WTC11 (cell line): ENCODE measurements around the gene OR6K3. TPM values are rescaled to one million over a fixed set of nuclear protein-coding genes. Genes with fewer than 3 reads are reported as not detected.

ENCODE experiments used
- ATAC-seq: fragments of 200-7000 bp; cut with Tn5 transposase; 2 replicates; pipeline ENCODE4 v1.10.0; 2021; ENCODE audit warnings: mild to moderate bottlenecking, moderate library complexity
- CTCF ChIA-PET: fragments of 300-600 bp; sonication (Branson Sonifier 250); formaldehyde crosslinking; loops from one replicate; lab custom pipeline; 2021; ENCODE audit warnings: antibody characterized with exemption; lab: Charles Lee
- POLR2A ChIA-PET: fragments of 350-600 bp; sonication (Branson Sonifier 250); formaldehyde crosslinking; loops from one replicate; lab custom pipeline; 2021; ENCODE audit warnings: antibody characterized with exemption; lab: Charles Lee
- DNase-seq: peaks from one replicate; pipeline ENCODE4 v3.0.0; 2021; ENCODE audit warnings: low spot score
- H3K27ac Mint-ChIP-seq: 2 replicates; pipeline ENCODE4 v1.8.0; 2021; ENCODE audit warnings: mixed read lengths
- H3K27me3 Mint-ChIP-seq: 2 replicates; pipeline ENCODE4 v1.8.0; 2021; ENCODE audit warnings: low read depth, mild to moderate bottlenecking, moderate library complexity, mixed read lengths
- H3K36me3 Mint-ChIP-seq: 2 replicates; pipeline ENCODE4 v1.8.0; 2021; ENCODE audit warnings: mixed read lengths
- H3K4me1 Mint-ChIP-seq: 2 replicates; pipeline ENCODE4 v1.8.0; 2022; ENCODE audit warnings: mixed read lengths
- H3K4me3 Mint-ChIP-seq: 2 replicates; pipeline ENCODE4 v1.8.0; 2021; ENCODE audit warnings: mild to moderate bottlenecking, moderate library complexity, mixed read lengths
- H3K9me3 Mint-ChIP-seq: 2 replicates; pipeline ENCODE4 v1.8.0; 2021; ENCODE audit warnings: mixed read lengths
- CREM ChIP-seq: sonication (generic); formaldehyde crosslinking; IDR thresholded peaks from 2 replicates; pipeline ENCODE4 v1.8.1; 2022; ENCODE audit warnings: mild to moderate bottlenecking, missing genetic modification reagents, moderate library complexity
- ESRRA ChIP-seq: sonication (generic); formaldehyde crosslinking; IDR thresholded peaks from 2 replicates; pipeline ENCODE4 v1.8.1; 2022; ENCODE audit warnings: mild to moderate bottlenecking, missing genetic modification reagents, borderline replicate concordance
- FOXJ3 ChIP-seq: sonication (generic); formaldehyde crosslinking; IDR thresholded peaks from 2 replicates; pipeline ENCODE4 v1.9.0; 2021; ENCODE audit warnings: missing genetic modification reagents, mild to moderate bottlenecking, borderline replicate concordance
- GTF2I ChIP-seq: fragments of 250-450 bp; sonication (Bioruptor Pico); conservative IDR thresholded peaks from 2 replicates; pipeline ENCODE4 v1.4.0; 2021; ENCODE audit warnings: mild to moderate bottlenecking
- HMGA2 ChIP-seq: fragments of 250-450 bp; sonication (Bioruptor Pico); IDR thresholded peaks from 2 replicates; pipeline ENCODE4 v1.4.0; 2021; ENCODE audit warnings: mild to moderate bottlenecking, moderate library complexity
- PRRX2 ChIP-seq: fragments of 250-450 bp; sonication (Bioruptor Pico); IDR thresholded peaks from 2 replicates; pipeline ENCODE4 v1.8.0; 2021; ENCODE audit warnings: mild to moderate bottlenecking
- SMAD4 ChIP-seq: sonication (generic); formaldehyde crosslinking; IDR thresholded peaks from 2 replicates; pipeline ENCODE4 v1.8.0; 2022; ENCODE audit warnings: mild to moderate bottlenecking, missing genetic modification reagents
- ZNF121 ChIP-seq: sonication (generic); formaldehyde crosslinking; IDR thresholded peaks from 2 replicates; pipeline ENCODE4 v1.8.0; 2023; ENCODE audit warnings: missing genetic modification reagents
- ZNF219 ChIP-seq: sonication (generic); formaldehyde crosslinking; IDR thresholded peaks from 2 replicates; pipeline ENCODE4 v1.8.0; 2023; ENCODE audit warnings: missing genetic modification reagents, mild to moderate bottlenecking, borderline replicate concordance
- total RNA-seq: library from RNA; stranded (reverse); gene quantifications from 3 replicates; pipeline ENCODE4 v1.2.3, GENCODE V29; 2021
- TF ChIP-seq, protein P1 (sequence below): sonication (generic); formaldehyde crosslinking; IDR thresholded peaks from 2 replicates; pipeline ENCODE4 v1.8.0; 2022; ENCODE audit warnings: mild to moderate bottlenecking, missing genetic modification reagents
- TF ChIP-seq, protein P2 (sequence below): sonication (generic); formaldehyde crosslinking; IDR thresholded peaks from 2 replicates; pipeline ENCODE4 v1.8.0; 2023; ENCODE audit warnings: missing genetic modification reagents
- TF ChIP-seq, protein P3 (sequence below): sonication (generic); formaldehyde crosslinking; IDR thresholded peaks from 2 replicates; pipeline ENCODE4 v1.8.1; 2023; ENCODE audit warnings: mild to moderate bottlenecking, missing genetic modification reagents, borderline replicate concordance
- TF ChIP-seq, protein P4 (sequence below): sonication (generic); formaldehyde crosslinking; IDR thresholded peaks from 2 replicates; pipeline ENCODE4 v1.8.1; 2023; ENCODE audit warnings: mild to moderate bottlenecking, missing genetic modification reagents
- TF ChIP-seq, protein P5 (sequence below): sonication (generic); formaldehyde crosslinking; IDR thresholded peaks from 2 replicates; pipeline ENCODE4 v1.8.1; 2023; ENCODE audit warnings: mild to moderate bottlenecking, missing genetic modification reagents, moderate library complexity
- TF ChIP-seq, protein P6 (sequence below): sonication (generic); formaldehyde crosslinking; IDR thresholded peaks from 2 replicates; pipeline ENCODE4 v1.8.0; 2023; ENCODE audit warnings: missing genetic modification reagents, mild to moderate bottlenecking, borderline replicate concordance
- TF ChIP-seq, protein P7 (sequence below): sonication (generic); formaldehyde crosslinking; IDR thresholded peaks from 2 replicates; pipeline ENCODE4 v1.8.1; 2023; ENCODE audit warnings: mild to moderate bottlenecking, moderate library complexity, missing genetic modification reagents
- TF ChIP-seq, protein P8 (sequence below): sonication (generic); formaldehyde crosslinking; IDR thresholded peaks from 2 replicates; pipeline ENCODE4 v1.8.0; 2022; ENCODE audit warnings: mild to moderate bottlenecking, missing genetic modification reagents
- TF ChIP-seq, protein P9 (sequence below): fragments of 250-450 bp; sonication (Bioruptor Pico); IDR thresholded peaks from 2 replicates; pipeline ENCODE4 v1.8.0; 2021; ENCODE audit warnings: mild to moderate bottlenecking
- TF ChIP-seq, protein P10 (sequence below): sonication (generic); formaldehyde crosslinking; IDR thresholded peaks from 2 replicates; pipeline ENCODE4 v1.8.1; 2022; ENCODE audit warnings: mild to moderate bottlenecking, missing genetic modification reagents, moderate library complexity, borderline replicate concordance

Gene OR6K3
- total RNA-seq, 1 experiment from 2014 or later = not detected

DNA sequence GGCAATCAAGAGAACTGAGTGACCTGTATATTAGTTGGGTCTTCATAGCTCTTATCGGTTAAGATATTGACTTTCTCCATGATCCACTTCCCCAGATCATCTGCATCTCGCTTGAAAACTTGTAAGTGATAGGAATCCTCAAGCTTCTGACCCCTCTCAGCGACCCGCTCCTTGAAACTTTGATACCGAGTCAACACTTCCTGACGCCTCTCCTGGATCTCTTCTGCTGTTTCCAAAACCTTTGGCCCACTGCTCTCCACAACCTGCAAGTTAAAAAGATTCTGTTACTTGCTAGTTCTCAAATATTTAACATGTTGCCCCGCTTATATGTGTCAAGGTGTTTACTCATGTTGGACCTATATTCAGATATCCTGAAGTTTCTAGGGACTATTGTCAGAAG, 35.4 kb downstream of the OR6K3 start:
- Mint-ChIP-seq H3K9me3 (peaks cover 5% of the 10 kb centered on the region), H3K36me3 (no peaks in the 10 kb centered on the region), H3K27ac (no peak overlapping the region), H3K4me1 (no peaks in the 10 kb centered on the region), H3K4me3 (no peak overlapping the region), H3K27me3 (no peaks in the 10 kb centered on the region)
- no peak for TF ChIP-seq ZNF219 (CRISPR knock-in tag)
- no peak for TF ChIP-seq HMGA2 (CRISPR knock-in tag)
- TF ChIP-seq, protein P1, sequence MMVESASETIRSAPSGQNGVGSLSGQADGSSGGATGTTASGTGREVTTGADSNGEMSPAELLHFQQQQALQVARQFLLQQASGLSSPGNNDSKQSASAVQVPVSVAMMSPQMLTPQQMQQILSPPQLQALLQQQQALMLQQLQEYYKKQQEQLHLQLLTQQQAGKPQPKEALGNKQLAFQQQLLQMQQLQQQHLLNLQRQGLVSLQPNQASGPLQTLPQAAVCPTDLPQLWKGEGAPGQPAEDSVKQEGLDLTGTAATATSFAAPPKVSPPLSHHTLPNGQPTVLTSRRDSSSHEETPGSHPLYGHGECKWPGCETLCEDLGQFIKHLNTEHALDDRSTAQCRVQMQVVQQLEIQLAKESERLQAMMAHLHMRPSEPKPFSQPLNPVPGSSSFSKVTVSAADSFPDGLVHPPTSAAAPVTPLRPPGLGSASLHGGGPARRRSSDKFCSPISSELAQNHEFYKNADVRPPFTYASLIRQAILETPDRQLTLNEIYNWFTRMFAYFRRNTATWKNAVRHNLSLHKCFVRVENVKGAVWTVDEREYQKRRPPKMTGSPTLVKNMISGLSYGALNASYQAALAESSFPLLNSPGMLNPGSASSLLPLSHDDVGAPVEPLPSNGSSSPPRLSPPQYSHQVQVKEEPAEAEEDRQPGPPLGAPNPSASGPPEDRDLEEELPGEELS (CRISPR knock-in tag) = no peak
- TF ChIP-seq, protein P2, sequence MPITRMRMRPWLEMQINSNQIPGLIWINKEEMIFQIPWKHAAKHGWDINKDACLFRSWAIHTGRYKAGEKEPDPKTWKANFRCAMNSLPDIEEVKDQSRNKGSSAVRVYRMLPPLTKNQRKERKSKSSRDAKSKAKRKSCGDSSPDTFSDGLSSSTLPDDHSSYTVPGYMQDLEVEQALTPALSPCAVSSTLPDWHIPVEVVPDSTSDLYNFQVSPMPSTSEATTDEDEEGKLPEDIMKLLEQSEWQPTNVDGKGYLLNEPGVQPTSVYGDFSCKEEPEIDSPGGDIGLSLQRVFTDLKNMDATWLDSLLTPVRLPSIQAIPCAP = no peak
- TF ChIP-seq GTF2I (CRISPR knock-in tag) = no peak
- TF ChIP-seq, protein P3, sequence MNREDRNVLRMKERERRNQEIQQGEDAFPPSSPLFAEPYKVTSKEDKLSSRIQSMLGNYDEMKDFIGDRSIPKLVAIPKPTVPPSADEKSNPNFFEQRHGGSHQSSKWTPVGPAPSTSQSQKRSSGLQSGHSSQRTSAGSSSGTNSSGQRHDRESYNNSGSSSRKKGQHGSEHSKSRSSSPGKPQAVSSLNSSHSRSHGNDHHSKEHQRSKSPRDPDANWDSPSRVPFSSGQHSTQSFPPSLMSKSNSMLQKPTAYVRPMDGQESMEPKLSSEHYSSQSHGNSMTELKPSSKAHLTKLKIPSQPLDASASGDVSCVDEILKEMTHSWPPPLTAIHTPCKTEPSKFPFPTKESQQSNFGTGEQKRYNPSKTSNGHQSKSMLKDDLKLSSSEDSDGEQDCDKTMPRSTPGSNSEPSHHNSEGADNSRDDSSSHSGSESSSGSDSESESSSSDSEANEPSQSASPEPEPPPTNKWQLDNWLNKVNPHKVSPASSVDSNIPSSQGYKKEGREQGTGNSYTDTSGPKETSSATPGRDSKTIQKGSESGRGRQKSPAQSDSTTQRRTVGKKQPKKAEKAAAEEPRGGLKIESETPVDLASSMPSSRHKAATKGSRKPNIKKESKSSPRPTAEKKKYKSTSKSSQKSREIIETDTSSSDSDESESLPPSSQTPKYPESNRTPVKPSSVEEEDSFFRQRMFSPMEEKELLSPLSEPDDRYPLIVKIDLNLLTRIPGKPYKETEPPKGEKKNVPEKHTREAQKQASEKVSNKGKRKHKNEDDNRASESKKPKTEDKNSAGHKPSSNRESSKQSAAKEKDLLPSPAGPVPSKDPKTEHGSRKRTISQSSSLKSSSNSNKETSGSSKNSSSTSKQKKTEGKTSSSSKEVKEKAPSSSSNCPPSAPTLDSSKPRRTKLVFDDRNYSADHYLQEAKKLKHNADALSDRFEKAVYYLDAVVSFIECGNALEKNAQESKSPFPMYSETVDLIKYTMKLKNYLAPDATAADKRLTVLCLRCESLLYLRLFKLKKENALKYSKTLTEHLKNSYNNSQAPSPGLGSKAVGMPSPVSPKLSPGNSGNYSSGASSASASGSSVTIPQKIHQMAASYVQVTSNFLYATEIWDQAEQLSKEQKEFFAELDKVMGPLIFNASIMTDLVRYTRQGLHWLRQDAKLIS = no peak
- no peak for TF ChIP-seq ESRRA
- TF ChIP-seq, protein P4, sequence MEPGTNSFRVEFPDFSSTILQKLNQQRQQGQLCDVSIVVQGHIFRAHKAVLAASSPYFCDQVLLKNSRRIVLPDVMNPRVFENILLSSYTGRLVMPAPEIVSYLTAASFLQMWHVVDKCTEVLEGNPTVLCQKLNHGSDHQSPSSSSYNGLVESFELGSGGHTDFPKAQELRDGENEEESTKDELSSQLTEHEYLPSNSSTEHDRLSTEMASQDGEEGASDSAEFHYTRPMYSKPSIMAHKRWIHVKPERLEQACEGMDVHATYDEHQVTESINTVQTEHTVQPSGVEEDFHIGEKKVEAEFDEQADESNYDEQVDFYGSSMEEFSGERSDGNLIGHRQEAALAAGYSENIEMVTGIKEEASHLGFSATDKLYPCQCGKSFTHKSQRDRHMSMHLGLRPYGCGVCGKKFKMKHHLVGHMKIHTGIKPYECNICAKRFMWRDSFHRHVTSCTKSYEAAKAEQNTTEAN (CRISPR knock-in tag) = no peak
- TF ChIP-seq, protein P5, sequence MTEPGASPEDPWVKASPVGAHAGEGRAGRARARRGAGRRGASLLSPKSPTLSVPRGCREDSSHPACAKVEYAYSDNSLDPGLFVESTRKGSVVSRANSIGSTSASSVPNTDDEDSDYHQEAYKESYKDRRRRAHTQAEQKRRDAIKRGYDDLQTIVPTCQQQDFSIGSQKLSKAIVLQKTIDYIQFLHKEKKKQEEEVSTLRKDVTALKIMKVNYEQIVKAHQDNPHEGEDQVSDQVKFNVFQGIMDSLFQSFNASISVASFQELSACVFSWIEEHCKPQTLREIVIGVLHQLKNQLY (CRISPR knock-in tag) = no peak
- TF ChIP-seq SMAD4 (CRISPR knock-in tag) = no peak
- TF ChIP-seq FOXJ3 (CRISPR knock-in tag) = no peak
- TF ChIP-seq, protein P6, sequence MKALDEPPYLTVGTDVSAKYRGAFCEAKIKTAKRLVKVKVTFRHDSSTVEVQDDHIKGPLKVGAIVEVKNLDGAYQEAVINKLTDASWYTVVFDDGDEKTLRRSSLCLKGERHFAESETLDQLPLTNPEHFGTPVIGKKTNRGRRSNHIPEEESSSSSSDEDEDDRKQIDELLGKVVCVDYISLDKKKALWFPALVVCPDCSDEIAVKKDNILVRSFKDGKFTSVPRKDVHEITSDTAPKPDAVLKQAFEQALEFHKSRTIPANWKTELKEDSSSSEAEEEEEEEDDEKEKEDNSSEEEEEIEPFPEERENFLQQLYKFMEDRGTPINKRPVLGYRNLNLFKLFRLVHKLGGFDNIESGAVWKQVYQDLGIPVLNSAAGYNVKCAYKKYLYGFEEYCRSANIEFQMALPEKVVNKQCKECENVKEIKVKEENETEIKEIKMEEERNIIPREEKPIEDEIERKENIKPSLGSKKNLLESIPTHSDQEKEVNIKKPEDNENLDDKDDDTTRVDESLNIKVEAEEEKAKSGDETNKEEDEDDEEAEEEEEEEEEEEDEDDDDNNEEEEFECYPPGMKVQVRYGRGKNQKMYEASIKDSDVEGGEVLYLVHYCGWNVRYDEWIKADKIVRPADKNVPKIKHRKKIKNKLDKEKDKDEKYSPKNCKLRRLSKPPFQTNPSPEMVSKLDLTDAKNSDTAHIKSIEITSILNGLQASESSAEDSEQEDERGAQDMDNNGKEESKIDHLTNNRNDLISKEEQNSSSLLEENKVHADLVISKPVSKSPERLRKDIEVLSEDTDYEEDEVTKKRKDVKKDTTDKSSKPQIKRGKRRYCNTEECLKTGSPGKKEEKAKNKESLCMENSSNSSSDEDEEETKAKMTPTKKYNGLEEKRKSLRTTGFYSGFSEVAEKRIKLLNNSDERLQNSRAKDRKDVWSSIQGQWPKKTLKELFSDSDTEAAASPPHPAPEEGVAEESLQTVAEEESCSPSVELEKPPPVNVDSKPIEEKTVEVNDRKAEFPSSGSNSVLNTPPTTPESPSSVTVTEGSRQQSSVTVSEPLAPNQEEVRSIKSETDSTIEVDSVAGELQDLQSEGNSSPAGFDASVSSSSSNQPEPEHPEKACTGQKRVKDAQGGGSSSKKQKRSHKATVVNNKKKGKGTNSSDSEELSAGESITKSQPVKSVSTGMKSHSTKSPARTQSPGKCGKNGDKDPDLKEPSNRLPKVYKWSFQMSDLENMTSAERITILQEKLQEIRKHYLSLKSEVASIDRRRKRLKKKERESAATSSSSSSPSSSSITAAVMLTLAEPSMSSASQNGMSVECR (CRISPR knock-in tag) = no peak
- TF ChIP-seq, protein P7, sequence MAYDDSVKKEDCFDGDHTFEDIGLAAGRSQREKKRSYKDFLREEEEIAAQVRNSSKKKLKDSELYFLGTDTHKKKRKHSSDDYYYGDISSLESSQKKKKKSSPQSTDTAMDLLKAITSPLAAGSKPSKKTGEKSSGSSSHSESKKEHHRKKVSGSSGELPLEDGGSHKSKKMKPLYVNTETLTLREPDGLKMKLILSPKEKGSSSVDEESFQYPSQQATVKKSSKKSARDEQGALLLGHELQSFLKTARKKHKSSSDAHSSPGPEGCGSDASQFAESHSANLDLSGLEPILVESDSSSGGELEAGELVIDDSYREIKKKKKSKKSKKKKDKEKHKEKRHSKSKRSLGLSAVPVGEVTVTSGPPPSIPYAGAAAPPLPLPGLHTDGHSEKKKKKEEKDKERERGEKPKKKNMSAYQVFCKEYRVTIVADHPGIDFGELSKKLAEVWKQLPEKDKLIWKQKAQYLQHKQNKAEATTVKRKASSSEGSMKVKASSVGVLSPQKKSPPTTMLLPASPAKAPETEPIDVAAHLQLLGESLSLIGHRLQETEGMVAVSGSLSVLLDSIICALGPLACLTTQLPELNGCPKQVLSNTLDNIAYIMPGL (CRISPR knock-in tag) = no peak
- TF ChIP-seq CREM = no peak
- TF ChIP-seq, protein P8, sequence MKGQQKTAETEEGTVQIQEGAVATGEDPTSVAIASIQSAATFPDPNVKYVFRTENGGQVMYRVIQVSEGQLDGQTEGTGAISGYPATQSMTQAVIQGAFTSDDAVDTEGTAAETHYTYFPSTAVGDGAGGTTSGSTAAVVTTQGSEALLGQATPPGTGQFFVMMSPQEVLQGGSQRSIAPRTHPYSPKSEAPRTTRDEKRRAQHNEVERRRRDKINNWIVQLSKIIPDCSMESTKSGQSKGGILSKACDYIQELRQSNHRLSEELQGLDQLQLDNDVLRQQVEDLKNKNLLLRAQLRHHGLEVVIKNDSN = no peak
- TF ChIP-seq, protein P9, sequence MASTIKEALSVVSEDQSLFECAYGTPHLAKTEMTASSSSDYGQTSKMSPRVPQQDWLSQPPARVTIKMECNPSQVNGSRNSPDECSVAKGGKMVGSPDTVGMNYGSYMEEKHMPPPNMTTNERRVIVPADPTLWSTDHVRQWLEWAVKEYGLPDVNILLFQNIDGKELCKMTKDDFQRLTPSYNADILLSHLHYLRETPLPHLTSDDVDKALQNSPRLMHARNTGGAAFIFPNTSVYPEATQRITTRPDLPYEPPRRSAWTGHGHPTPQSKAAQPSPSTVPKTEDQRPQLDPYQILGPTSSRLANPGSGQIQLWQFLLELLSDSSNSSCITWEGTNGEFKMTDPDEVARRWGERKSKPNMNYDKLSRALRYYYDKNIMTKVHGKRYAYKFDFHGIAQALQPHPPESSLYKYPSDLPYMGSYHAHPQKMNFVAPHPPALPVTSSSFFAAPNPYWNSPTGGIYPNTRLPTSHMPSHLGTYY (CRISPR knock-in tag) = no peak
- TF ChIP-seq, protein P10, sequence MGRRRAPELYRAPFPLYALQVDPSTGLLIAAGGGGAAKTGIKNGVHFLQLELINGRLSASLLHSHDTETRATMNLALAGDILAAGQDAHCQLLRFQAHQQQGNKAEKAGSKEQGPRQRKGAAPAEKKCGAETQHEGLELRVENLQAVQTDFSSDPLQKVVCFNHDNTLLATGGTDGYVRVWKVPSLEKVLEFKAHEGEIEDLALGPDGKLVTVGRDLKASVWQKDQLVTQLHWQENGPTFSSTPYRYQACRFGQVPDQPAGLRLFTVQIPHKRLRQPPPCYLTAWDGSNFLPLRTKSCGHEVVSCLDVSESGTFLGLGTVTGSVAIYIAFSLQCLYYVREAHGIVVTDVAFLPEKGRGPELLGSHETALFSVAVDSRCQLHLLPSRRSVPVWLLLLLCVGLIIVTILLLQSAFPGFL = no peak
- no peak for TF ChIP-seq ZNF121 (CRISPR knock-in tag)
- no peak for TF ChIP-seq PRRX2 (CRISPR knock-in tag)
- DNase-seq (no peak), ATAC-seq (no peak)
- ChIA-PET POLR2A (no interaction called here), CTCF (no interaction called here)
